GM10248 (cell line): ENCODE results near the gene KCNQ5.

ENCODE experiments used
- CTCF ChIA-PET: fragments of 300-600 bp; sonication (Branson Sonifier 250); formaldehyde crosslinking; extraction: SDS; loops from one replicate; lab custom pipeline; 2021; ENCODE audit warnings: antibody characterized with exemption; lab: Yijun Ruan, JAX
- POLR2A ChIA-PET: fragments of 350-650 bp; sonication (Branson Sonifier 250); formaldehyde crosslinking; extraction: SDS; loops from one replicate; lab custom pipeline; 2020; ENCODE audit warnings: antibody characterized with exemption; lab: Yijun Ruan, JAX
- DNase-seq: peaks from one replicate; pipeline ENCODE4 v3.0.0; 2012; ENCODE audit errors: extremely low spot score
- TF ChIP-seq, protein P1 (sequence below): IDR thresholded peaks from 2 replicates; pipeline ENCODE4 v1.5.1; 2012; ENCODE audit warnings: mild to moderate bottlenecking, low read depth; ENCODE audit errors: extremely low read depth, missing control alignments, control extremely low read depth

The KCNQ5 gene

DNA sequence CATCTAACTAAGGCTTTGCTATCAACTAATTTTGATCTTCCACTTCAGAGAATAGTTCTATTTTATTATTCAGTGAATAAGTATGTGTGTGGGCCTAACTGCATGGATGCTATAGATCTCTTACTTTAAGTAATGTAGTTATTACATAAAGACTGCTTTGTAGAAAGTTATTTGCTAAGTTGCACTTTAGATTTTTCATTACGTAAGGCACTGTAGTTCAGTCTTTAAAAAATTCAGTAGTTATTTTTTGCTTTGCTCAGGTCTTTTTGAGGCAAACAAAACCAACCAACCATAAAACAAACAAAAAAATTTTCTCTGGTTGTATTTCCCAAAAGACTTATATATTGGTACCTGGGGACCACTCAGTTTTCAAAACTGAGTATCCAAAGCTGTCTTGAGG lies 53.0 kb downstream of the KCNQ5 start:
- POLR2A ChIA-PET = no interaction called here

DNA sequence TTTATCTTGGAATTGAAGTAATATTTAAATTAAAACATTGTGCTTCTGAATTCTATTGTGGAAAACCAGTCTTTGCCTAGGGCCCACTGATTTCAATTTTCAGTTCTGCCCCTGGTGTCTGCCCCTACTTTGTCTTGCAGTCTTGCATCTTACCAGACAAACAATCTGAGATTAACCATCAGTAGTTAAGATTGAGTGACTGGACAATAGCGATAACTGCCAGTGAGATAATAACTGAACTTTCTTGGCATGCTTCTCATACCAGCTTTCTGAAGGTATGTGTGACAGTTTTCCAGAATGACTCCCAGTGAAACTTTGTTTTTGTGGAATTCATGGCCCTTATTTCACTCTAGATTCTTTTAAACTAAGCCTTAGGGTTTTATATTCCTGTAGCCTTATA lies 53.5 kb downstream of the KCNQ5 start:
- CTCF ChIA-PET = no interaction called here
- DNase-seq = no peak
- POLR2A ChIA-PET = no interaction called here

More for the DNA sequence above, 53.0 kb downstream of the KCNQ5 start:
- TF ChIP-seq, protein P1, sequence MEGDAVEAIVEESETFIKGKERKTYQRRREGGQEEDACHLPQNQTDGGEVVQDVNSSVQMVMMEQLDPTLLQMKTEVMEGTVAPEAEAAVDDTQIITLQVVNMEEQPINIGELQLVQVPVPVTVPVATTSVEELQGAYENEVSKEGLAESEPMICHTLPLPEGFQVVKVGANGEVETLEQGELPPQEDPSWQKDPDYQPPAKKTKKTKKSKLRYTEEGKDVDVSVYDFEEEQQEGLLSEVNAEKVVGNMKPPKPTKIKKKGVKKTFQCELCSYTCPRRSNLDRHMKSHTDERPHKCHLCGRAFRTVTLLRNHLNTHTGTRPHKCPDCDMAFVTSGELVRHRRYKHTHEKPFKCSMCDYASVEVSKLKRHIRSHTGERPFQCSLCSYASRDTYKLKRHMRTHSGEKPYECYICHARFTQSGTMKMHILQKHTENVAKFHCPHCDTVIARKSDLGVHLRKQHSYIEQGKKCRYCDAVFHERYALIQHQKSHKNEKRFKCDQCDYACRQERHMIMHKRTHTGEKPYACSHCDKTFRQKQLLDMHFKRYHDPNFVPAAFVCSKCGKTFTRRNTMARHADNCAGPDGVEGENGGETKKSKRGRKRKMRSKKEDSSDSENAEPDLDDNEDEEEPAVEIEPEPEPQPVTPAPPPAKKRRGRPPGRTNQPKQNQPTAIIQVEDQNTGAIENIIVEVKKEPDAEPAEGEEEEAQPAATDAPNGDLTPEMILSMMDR = no peak
- no peak for DNase-seq
- CTCF ChIA-PET = no interaction called here

DNA sequence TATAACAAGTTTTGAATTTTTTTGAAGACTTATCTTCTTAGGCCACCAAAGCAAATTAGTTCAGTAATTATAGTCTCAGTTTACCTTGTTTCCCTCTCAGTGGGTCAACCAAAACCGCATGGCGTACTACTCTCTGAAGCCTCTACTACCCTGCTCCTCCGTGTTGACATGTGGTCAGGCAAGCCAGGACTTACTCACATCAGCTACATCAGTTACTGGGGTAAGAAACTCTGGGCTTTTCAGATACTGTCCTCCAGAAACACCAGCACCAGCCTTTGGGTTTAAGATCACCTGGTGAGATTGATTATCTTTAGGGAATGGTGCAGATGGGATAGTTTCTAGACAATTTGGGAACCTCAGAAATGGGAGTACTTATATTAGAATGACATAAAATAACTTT lies 55.1 kb downstream of the KCNQ5 start:
- TF ChIP-seq, protein P1 = no peak
- ChIA-PET CTCF (interaction anchor here (1.5 kb wide), 2 partner anchors 9 to 57 kb away, joined by 3 read pairs; no protein-coding TSS in a partner anchor), POLR2A (no interaction called here)
- DNase-seq = no peak

More for the DNA sequence above, 53.5 kb downstream of the KCNQ5 start:
- TF ChIP-seq, protein P1 = no peak

DNA sequence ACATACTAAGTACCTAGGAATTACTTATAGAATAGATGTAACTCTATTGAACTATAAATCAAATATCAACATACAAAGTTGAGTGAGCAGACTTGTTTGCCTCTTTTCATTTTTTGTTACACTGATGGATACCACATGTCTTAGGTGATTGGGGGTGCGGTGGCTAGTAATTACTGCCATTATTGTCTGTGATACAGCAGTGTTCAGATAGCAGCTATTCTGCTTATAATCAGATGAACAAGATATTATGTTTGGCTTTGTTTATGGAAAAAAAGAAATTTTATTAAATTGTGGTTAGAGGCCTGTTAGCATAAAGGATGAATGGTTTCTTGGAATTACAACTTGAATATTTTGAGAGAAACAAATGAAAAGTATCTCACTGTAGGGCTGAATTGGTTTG lies 55.9 kb downstream of the KCNQ5 start:
- ChIA-PET CTCF (interaction anchor here (1.5 kb wide), 2 partner anchors 8 to 57 kb away, joined by 3 read pairs; no protein-coding TSS in a partner anchor), POLR2A (interaction anchor here (0.7 kb wide), 1 partner anchor 81 kb away, joined by 3 read pairs; no protein-coding TSS in a partner anchor)
- no peak for DNase-seq
- TF ChIP-seq, protein P1 = no peak

DNA sequence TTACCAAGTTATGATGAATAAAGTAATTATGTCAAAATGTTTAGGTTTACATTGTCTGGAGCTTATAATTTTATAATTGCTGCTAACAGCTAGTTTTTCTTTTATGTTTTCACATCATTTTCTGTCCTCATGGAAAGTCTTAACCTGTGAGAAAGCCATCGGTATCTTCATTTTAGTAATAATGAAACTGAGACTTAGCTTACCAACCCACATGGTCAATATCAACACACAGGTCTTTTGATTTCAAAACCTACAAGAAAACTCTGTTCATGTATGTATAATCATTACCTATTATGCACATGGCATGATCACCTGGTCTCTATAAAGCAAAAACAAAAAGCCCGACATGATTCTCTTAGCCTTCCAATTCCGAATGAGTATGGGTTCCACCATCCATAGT lies 61.9 kb downstream of the KCNQ5 start:
- ChIA-PET CTCF (interaction anchor here (0.7 to 2.1 kb wide), 7 partner anchors 10 to 68 kb away, joined by 3 to 9 read pairs (median 4); no protein-coding TSS in a partner anchor), POLR2A (interaction anchor here (0.7 kb wide), 1 partner anchor 64 kb away, joined by 5 read pairs; no protein-coding TSS in a partner anchor)
- TF ChIP-seq, protein P1 = no peak
- DNase-seq = peak; percentile 56

DNA sequence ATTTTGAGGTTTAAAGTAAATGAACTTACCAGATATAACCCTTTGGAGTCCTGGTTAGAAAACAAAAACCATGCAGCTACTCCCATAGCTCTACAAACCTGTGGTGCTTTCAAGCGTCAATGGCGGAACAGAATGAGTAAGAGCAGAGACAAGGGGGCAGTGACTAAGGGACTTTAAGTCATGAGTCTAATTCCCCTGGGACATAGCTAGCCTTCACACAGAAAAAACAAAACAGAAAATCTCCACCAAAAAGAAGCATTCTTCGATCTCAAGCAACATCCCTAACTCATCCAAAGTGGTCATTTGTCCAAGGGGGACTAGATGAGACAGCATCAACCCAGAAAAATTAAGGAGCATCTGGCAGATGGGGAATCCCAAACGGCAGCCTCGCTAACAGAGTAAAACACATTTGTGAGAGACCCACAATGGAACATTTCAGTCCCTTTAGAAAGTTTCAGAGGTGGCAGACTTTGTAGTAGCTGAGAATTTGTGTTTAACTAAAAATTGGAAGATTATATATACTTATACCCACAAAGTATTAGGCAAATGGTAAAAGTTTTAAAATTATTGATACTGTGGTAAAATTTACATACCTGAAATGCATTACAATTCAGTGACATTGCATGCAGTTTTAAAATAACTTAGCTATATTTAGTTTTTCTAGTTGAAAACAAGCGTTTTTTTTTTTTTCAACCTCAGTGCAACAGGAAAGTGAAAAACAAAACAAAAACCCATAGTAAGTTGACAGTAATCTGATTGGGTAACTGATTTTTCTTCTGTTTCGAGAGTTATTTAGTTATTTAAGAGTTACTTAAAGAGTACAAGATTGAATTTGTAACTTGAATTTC lies 67.5 kb downstream of the KCNQ5 start:
- POLR2A ChIA-PET = interaction anchor here (0.7 kb wide), 1 partner anchor 72 kb away, joined by 3 read pairs; no protein-coding TSS in a partner anchor
- DNase-seq = peak; percentile 68
- CTCF ChIA-PET = interaction anchor here (0.8 to 1.6 kb wide), 11 partner anchors 12 to 73 kb away, joined by 3 to 6 read pairs (median 3); no protein-coding TSS in a partner anchor
- TF ChIP-seq, protein P1 = no peak
